ENCODE measurements around the gene IRF5.

- TF ChIP-seq CTCF (IDR thresholded peaks at IDR 0.05) (no peak), POLR2AphosphoS5 (IDR thresholded peaks at IDR 0.05) (no peak), POLR2A (IDR thresholded peaks at IDR 0.05) (peak; percentile 47)
These were observed at the start of gene IRF5 for GRCh38 chr7:128937647-128938543.
